ENCODE results near the gene ENTPD2. TPM values are rescaled to one million over a fixed set of nuclear protein-coding genes. Genes with fewer than 3 reads are reported as not detected.
A peak's percentile ranks its signal among the peaks of the same experiment; 100 is the strongest.

Gene ENTPD2
- total RNA-seq, 4 donors from 2014 or later: 5.0 to 53.8 (median 28.9) TPM

GRCh38 chr9:137030006-137030405, 23.9 kb downstream of the ENTPD2 start:
- Histone ChIP-seq H3K27me3 (no peaks in the 10 kb centered on the region), H3K9me3 (no peaks in the 10 kb centered on the region), H3K4me3 (peak overlapping the region in 1 of 4 donors; percentile 24), H3K27ac (peak overlapping the region in 1 of 4 donors; percentile 78), H3K4me1 (peaks cover 14 to 73% (median 56%) of the 10 kb centered on the region in 4 donors), H3K36me3 (no peaks in the 10 kb centered on the region)
- no peak for TF ChIP-seq CTCF (IDR thresholded peaks at IDR 0.05)
- DNase-seq: no peak

GRCh38 chr9:137029058-137029936, 24.6 kb downstream of the ENTPD2 start:
- TF ChIP-seq POLR2A (IDR thresholded peaks at IDR 0.05): no peak
- peak; percentile 68 to 84 (median 78) for TF ChIP-seq CTCF (IDR thresholded peaks at IDR 0.05)
- Histone ChIP-seq H3K36me3 (no peaks in the 10 kb centered on the region), H3K9me3 (no peaks in the 10 kb centered on the region), H3K4me1 (peaks cover 14 to 67% (median 49%) of the 10 kb centered on the region in 4 donors), H3K27me3 (no peaks in the 10 kb centered on the region), H3K27ac (peak overlapping the region in 3 of 4 donors; percentile 69 to 78 (median 72)), H3K4me3 (peak overlapping the region; percentile 50 to 86 (median 74))
- DNase-seq: peak; percentile 82 to 91 (median 85)

- Histone ChIP-seq H3K36me3 (no peaks in the 10 kb centered on the region), H3K27ac (peak overlapping the region; percentile 53 to 78 (median 70)), H3K9me3 (no peaks in the 10 kb centered on the region), H3K4me3 (peak overlapping the region; percentile 50 to 86 (median 74)), H3K4me1 (peaks cover 14 to 71% (median 48%) of the 10 kb centered on the region in 4 donors), H3K27me3 (no peaks in the 10 kb centered on the region)
- TF ChIP-seq POLR2A (IDR thresholded peaks at IDR 0.05) (no peak), CTCF (IDR thresholded peaks at IDR 0.05) (peak; percentile 46 to 68 (median 62))
- peak; percentile 75 to 87 (median 85) for DNase-seq
Observed at GRCh38 chr9:137028263-137029057, 25.4 kb downstream of the ENTPD2 start.

- Histone ChIP-seq H3K27ac (peak within 1 kb of the TSS; percentile 53 to 78 (median 70)), H3K27me3 (no peaks in the 10 kb centered on the region), H3K36me3 (no peaks in the 10 kb centered on the region), H3K4me1 (peaks cover 21 to 80% (median 46%) of the 10 kb centered on the region in 4 donors), H3K9me3 (no peaks in the 10 kb centered on the region), H3K4me3 (peak within 1 kb of the TSS; percentile 50 to 86 (median 74))
- no peak for DNase-seq
- no peak for TF ChIP-seq CTCF (IDR thresholded peaks at IDR 0.05)
- TF ChIP-seq POLR2A (IDR thresholded peaks at IDR 0.05): no peak
Observed at GRCh38 chr9:137027369-137028262, 26.2 kb downstream of the ENTPD2 start, which contains the start of gene ABCA2. Gene ABCA2 (minus strand): TSS chr9:137028237. CDS start chr9:137028140, 97 bp downstream.

- no peak for DNase-seq
- Histone ChIP-seq H3K4me3 (peak overlapping the region in 2 of 4 donors; percentile 58 to 79), H3K4me1 (peaks cover 18 to 78% (median 41%) of the 10 kb centered on the region in 4 donors)
Observed at GRCh38 chr9:137026828-137027227, 27.0 kb downstream of the ENTPD2 start.

More at GRCh38 chr9:137026828-137027227, 27.0 kb downstream of the ENTPD2 start:
- Histone ChIP-seq H3K27me3 (no peaks in the 10 kb centered on the region), H3K36me3 (no peaks in the 10 kb centered on the region), H3K9me3 (no peaks in the 10 kb centered on the region), H3K27ac (peak overlapping the region in 2 of 4 donors; percentile 12 to 60)
- no peak for TF ChIP-seq POLR2A (IDR thresholded peaks at IDR 0.05)
- TF ChIP-seq CTCF (IDR thresholded peaks at IDR 0.05): no peak
